HEK293T (cell line): Measurements from ENCODE around the gene CHCHD3.

Experiments used
- CTCF ChIA-PET: fragments of 350-600 bp; formaldehyde crosslinking; extraction: SDS; loops from one replicate; lab custom pipeline; 2021; ENCODE audit warnings: antibody characterized with exemption, inconsistent platforms; lab: Yijun Ruan, JAX
- POLR2A ChIA-PET: fragments of 350-600 bp; formaldehyde crosslinking; extraction: SDS; loops from one replicate; lab custom pipeline; 2020; ENCODE audit warnings: antibody characterized with exemption, inconsistent platforms; lab: Yijun Ruan, JAX
- DNase-seq: peaks from one replicate; pipeline ENCODE4 v3.0.0; 2012; ENCODE audit warnings: mixed read lengths; ENCODE audit errors: extremely low spot score
- ARNT ChIP-seq: fragments of 450-650 bp; IDR thresholded peaks from 2 replicates; pipeline ENCODE4 v1.6.1; 2017; ENCODE audit warnings: mild to moderate bottlenecking
- BHLHE40 ChIP-seq: fragments of 450-650 bp; IDR thresholded peaks from 2 replicates; pipeline ENCODE4 v1.6.1; 2016; ENCODE audit warnings: mild to moderate bottlenecking, moderate library complexity, borderline replicate concordance
- CTBP1 ChIP-seq: fragments of 450-650 bp; IDR thresholded peaks from 2 replicates; pipeline ENCODE4 v1.6.1; 2016; ENCODE audit warnings: borderline replicate concordance
- ELF4 ChIP-seq: fragments of 450-650 bp; IDR thresholded peaks from 2 replicates; pipeline ENCODE4 v1.6.1; 2017; ENCODE audit warnings: antibody characterized with exemption
- FOXA1 ChIP-seq: fragments of 450-650 bp; IDR thresholded peaks from 2 replicates; pipeline ENCODE4 v1.6.1; 2016; ENCODE audit warnings: mild to moderate bottlenecking
- FOXK2 ChIP-seq: fragments of 450-650 bp; IDR thresholded peaks from 2 replicates; pipeline ENCODE4 v1.6.1; 2016; ENCODE audit warnings: mild to moderate bottlenecking
- FOXM1 ChIP-seq: fragments of 450-650 bp; IDR thresholded peaks from 2 replicates; pipeline ENCODE4 v1.6.1; 2017; ENCODE audit warnings: mild to moderate bottlenecking, borderline replicate concordance
- HDGF ChIP-seq: fragments of 450-650 bp; IDR thresholded peaks from 2 replicates; pipeline ENCODE4 v1.6.1; 2017; ENCODE audit warnings: antibody characterized with exemption, borderline replicate concordance
- L3MBTL2 ChIP-seq: fragments of 450-650 bp; conservative IDR thresholded peaks from 2 replicates; pipeline ENCODE4 v1.6.1; 2016; ENCODE audit warnings: mild to moderate bottlenecking
- LEF1 ChIP-seq: fragments of 450-650 bp; IDR thresholded peaks from 2 replicates; pipeline ENCODE4 v1.6.1; 2017; ENCODE audit warnings: mild to moderate bottlenecking, borderline replicate concordance
- NFRKB ChIP-seq: fragments of 450-650 bp; IDR thresholded peaks from 2 replicates; pipeline ENCODE4 v1.6.1; 2016; ENCODE audit warnings: mild to moderate bottlenecking, moderate library complexity
- PKNOX1 ChIP-seq: fragments of 450-650 bp; IDR thresholded peaks from 2 replicates; pipeline ENCODE4 v1.6.1; 2016
- SP1 ChIP-seq: fragments of 450-650 bp; IDR thresholded peaks from 2 replicates; pipeline ENCODE4 v1.6.1; 2017
- SUZ12 ChIP-seq: fragments of 450-650 bp; IDR thresholded peaks from 2 replicates; pipeline ENCODE4 v1.6.1; 2016; ENCODE audit warnings: mild to moderate bottlenecking
- TARDBP ChIP-seq: fragments of 450-650 bp; IDR thresholded peaks from 2 replicates; pipeline ENCODE4 v1.6.1; 2016
- ZNF384 ChIP-seq: fragments of 450-650 bp; IDR thresholded peaks from 2 replicates; pipeline ENCODE4 v1.6.1; 2016

Gene CHCHD3

GRCh38 chr7:132838313-132838712, 243.6 kb downstream of the CHCHD3 start:
- no peak for DNase-seq
- ChIA-PET POLR2A (no interaction called here), CTCF (no interaction called here)
- TF ChIP-seq NFRKB (no peak), PKNOX1 (no peak), LEF1 (no peak), FOXM1 (no peak), L3MBTL2 (no peak), CTBP1 (no peak), ELF4 (no peak), SUZ12 (no peak), ARNT (no peak), BHLHE40 (no peak), SP1 (no peak), FOXK2 (no peak), TARDBP (no peak), ZNF384 (no peak), FOXA1 (no peak), HDGF (no peak)

DNA sequence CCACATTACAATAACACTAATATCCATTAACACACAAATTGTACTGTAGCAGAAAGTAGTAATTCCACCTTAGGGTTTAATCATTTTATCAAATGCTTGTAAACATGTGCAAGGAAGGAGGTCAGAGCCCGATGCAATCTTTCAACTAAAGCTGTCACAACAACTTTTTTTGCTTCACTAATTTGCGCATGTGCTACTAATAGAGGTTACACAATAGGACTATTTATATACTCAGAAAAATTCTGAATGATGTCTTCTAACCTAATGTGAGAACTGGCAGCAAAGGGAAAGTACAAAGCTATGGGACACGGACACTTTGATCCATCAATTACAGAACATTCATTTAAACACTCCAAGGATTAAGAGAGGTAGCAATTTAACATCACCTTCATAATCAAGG, 244.4 kb downstream of the CHCHD3 start:
- ChIA-PET POLR2A (no interaction called here), CTCF (no interaction called here)
- TF ChIP-seq ARNT (no peak), ELF4 (no peak), FOXA1 (no peak)
- DNase-seq: no peak

GRCh38 chr7:132836746-132837145, 245.1 kb downstream of the CHCHD3 start:
- POLR2A ChIA-PET: no interaction called here
- TF ChIP-seq CTBP1 (no peak), TARDBP (no peak), SUZ12 (no peak), ZNF384 (no peak), FOXA1 (no peak), FOXM1 (no peak), PKNOX1 (no peak), FOXK2 (no peak), LEF1 (no peak), ARNT (no peak), ELF4 (no peak), NFRKB (no peak), BHLHE40 (no peak), HDGF (no peak)
- CTCF ChIA-PET: no interaction called here
- no peak for DNase-seq

- CTCF ChIA-PET: interaction anchor here (0.5 kb wide), 1 partner anchor 9 kb away, joined by 4 read pairs; no protein-coding TSS in a partner anchor
- TF ChIP-seq FOXK2: no peak
- no peak for TF ChIP-seq TARDBP
- TF ChIP-seq PKNOX1: no peak
- TF ChIP-seq FOXA1: no peak
- no peak for TF ChIP-seq HDGF
- DNase-seq: no peak
- POLR2A ChIA-PET: no interaction called here
These were observed 250.9 kb downstream of the CHCHD3 start for GRCh38 chr7:132830941-132831340.

DNA sequence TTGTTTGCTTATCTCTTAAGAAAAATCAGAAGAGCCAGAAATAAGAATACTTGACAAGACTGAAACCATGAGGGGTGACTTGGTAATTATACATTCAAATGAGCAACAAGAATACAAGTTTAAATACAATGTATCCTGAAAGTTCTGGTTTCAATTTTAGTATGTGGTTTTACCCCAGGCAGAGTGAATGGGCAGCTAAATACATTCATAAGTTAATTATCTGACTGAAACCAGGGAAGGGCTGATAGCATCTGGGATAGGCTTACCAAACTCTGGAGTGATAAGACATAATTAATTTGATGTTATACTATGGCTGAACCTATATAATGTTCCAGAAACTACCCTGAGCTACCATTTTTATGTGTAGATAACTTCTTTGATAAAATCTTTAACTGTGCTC, 253.4 kb downstream of the CHCHD3 start:
- ChIA-PET POLR2A (no interaction called here), CTCF (no interaction called here)
- TF ChIP-seq HDGF (no peak), ZNF384 (no peak)
- no peak for DNase-seq

- CTCF ChIA-PET: interaction anchor here (0.6 kb wide), 1 partner anchor 1028 kb away, joined by 3 read pairs; no protein-coding TSS in a partner anchor
- DNase-seq: no peak
- TF ChIP-seq ARNT (no peak), FOXA1 (no peak), FOXM1 (no peak), TARDBP (no peak), SUZ12 (no peak), LEF1 (no peak), FOXK2 (no peak), ZNF384 (no peak), ELF4 (no peak), SP1 (no peak)
- POLR2A ChIA-PET: no interaction called here
These were observed 255.7 kb downstream of the CHCHD3 start for GRCh38 chr7:132825932-132826835.

DNA sequence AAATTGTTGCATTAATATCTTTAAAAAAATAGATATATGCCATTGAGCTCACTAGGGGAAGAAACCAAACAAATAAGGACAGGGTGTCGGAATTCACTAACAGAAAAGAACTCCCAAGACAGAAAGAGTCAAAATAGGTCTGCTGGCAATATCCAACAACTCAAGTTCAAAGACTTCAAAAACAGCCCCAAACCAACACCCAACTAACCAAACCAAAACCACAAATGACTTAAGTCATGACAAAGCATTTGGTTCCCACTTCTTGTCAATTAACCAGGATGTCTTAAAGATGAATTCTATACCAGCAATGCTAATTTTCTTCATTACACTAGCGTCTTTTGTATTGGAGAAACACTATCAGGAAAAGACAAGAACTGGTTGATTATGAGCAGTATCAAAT, 256.7 kb downstream of the CHCHD3 start:
- ChIA-PET CTCF (interaction anchor here (0.6 kb wide), 1 partner anchor 1029 kb away, joined by 3 read pairs; no protein-coding TSS in a partner anchor), POLR2A (no interaction called here)
- no peak for DNase-seq
- TF ChIP-seq PKNOX1: no peak
- no peak for TF ChIP-seq NFRKB
- TF ChIP-seq LEF1: no peak
- no peak for TF ChIP-seq FOXK2
- no peak for TF ChIP-seq SP1
- no peak for TF ChIP-seq ZNF384
- no peak for TF ChIP-seq CTBP1
- TF ChIP-seq BHLHE40: no peak
- no peak for TF ChIP-seq L3MBTL2
- TF ChIP-seq TARDBP: no peak
- no peak for TF ChIP-seq FOXM1
